H9 (cell line): Measurements from ENCODE around the gene AHNAK. TPM values are rescaled to one million over a fixed set of nuclear protein-coding genes. Genes with fewer than 3 reads are reported as not detected.

ENCODE experiments used
- DNase-seq: peaks from one replicate; pipeline ENCODE4 v3.0.0-alpha.2; 2017
- H2AFZ ChIP-seq: one replicate; pipeline ENCODE4 v1.6.1; 2013; ENCODE audit warnings: mild to moderate bottlenecking, low read length, control low read depth, moderate library complexity
- H2AK5ac ChIP-seq: 2 replicates; pipeline ENCODE4 v1.6.1; 2013; ENCODE audit warnings: low read length, control low read depth, mixed read lengths; ENCODE audit not compliant: insufficient read length
- H2BK120ac ChIP-seq: one replicate; pipeline ENCODE4 v1.6.1; 2013; ENCODE audit warnings: low read depth, mild to moderate bottlenecking, low read length, control low read depth, inconsistent platforms; ENCODE audit not compliant: poor library complexity, severe bottlenecking
- H2BK12ac ChIP-seq: 2 replicates; pipeline ENCODE4 v1.6.1; 2013; ENCODE audit warnings: low read length, control low read depth, mixed read lengths, low read depth; ENCODE audit not compliant: insufficient read length
- H2BK15ac ChIP-seq: 2 replicates; pipeline ENCODE4 v1.6.1; 2013; ENCODE audit warnings: low read depth, low read length, control low read depth
- H2BK20ac ChIP-seq: one replicate; pipeline ENCODE4 v1.6.1; 2013; ENCODE audit warnings: low read depth, mild to moderate bottlenecking, low read length, control low read depth, inconsistent platforms; ENCODE audit not compliant: poor library complexity, severe bottlenecking
- H2BK5ac ChIP-seq: 2 replicates; pipeline ENCODE4 v1.6.1; 2013; ENCODE audit warnings: low read length, control low read depth, mixed read lengths; ENCODE audit not compliant: insufficient read length
- H3K14ac ChIP-seq: 2 replicates; pipeline ENCODE4 v1.6.1; 2013; ENCODE audit warnings: low read length, control low read depth; ENCODE audit not compliant: insufficient read depth
- H3K18ac ChIP-seq: 2 replicates; pipeline ENCODE4 v1.6.1; 2013; ENCODE audit warnings: low read depth, mild to moderate bottlenecking, mixed read lengths, low read length, control low read depth; ENCODE audit not compliant: insufficient read length
- H3K23ac ChIP-seq: 2 replicates; pipeline ENCODE4 v1.6.1; 2013; ENCODE audit warnings: low read length, control low read depth, mixed read lengths, low read depth; ENCODE audit not compliant: insufficient read length
- H3K23me2 ChIP-seq: 2 replicates; pipeline ENCODE4 v1.6.1; 2013; ENCODE audit warnings: low read depth, mild to moderate bottlenecking, mixed read lengths, low read length, control low read depth; ENCODE audit not compliant: insufficient read length, poor library complexity, severe bottlenecking
- H3K27ac ChIP-seq: 2 replicates; pipeline ENCODE4 v1.5.1; 2013; ENCODE audit warnings: low read length, control low read depth, mixed read lengths, low read depth; ENCODE audit not compliant: insufficient read length
- H3K27me3 ChIP-seq: 2 replicates; pipeline ENCODE4 v1.6.1; 2013; ENCODE audit warnings: low read length, control low read depth, inconsistent platforms; ENCODE audit not compliant: insufficient read depth
- H3K4ac ChIP-seq: 2 replicates; pipeline ENCODE4 v1.6.1; 2013; ENCODE audit warnings: low read depth, mild to moderate bottlenecking, control low read depth, inconsistent platforms, low read length, moderate library complexity
- H3K4me1 ChIP-seq: 2 replicates; pipeline ENCODE4 v1.6.1; 2013; ENCODE audit warnings: low read length, control low read depth, inconsistent platforms; ENCODE audit not compliant: insufficient read depth
- H3K4me2 ChIP-seq: 2 replicates; pipeline ENCODE4 v1.6.1; 2013; ENCODE audit warnings: low read length, control low read depth, mixed read lengths; ENCODE audit not compliant: insufficient read length, insufficient read depth
- H3K56ac ChIP-seq: 2 replicates; pipeline ENCODE4 v1.6.1; 2013; ENCODE audit warnings: low read depth, mild to moderate bottlenecking, mixed read lengths, low read length, control low read depth; ENCODE audit not compliant: insufficient read length
- H3K79me1 ChIP-seq: 2 replicates; pipeline ENCODE4 v1.6.1; 2013; ENCODE audit warnings: low read depth, mild to moderate bottlenecking, moderate library complexity, low read length, control low read depth, inconsistent platforms; ENCODE audit not compliant: insufficient read depth, poor library complexity, severe bottlenecking
- H3K79me2 ChIP-seq: 2 replicates; pipeline ENCODE4 v1.6.1; 2013; ENCODE audit warnings: low read length, control low read depth, inconsistent platforms; ENCODE audit not compliant: insufficient read depth
- H3K9ac ChIP-seq: 2 replicates; pipeline ENCODE4 v1.6.1; 2013; ENCODE audit warnings: low read length, control low read depth, mixed read lengths; ENCODE audit not compliant: insufficient read length; ENCODE audit errors: extremely low read depth
- H3K9me3 ChIP-seq: one replicate; pipeline ENCODE4 v1.6.1; 2013; ENCODE audit warnings: low read depth, low read length, inconsistent platforms; ENCODE audit not compliant: control insufficient read depth
- H3T11ph ChIP-seq: one replicate; pipeline ENCODE4 v1.6.1; 2013; ENCODE audit warnings: mild to moderate bottlenecking, low read length, control low read depth, inconsistent platforms
- H4K20me1 ChIP-seq: one replicate; pipeline ENCODE4 v1.6.1; 2013; ENCODE audit not compliant: control insufficient read depth, insufficient read length, insufficient read depth
- H4K5ac ChIP-seq: 2 replicates; pipeline ENCODE4 v1.6.1; 2013; ENCODE audit warnings: low read depth, mild to moderate bottlenecking, mixed read lengths, low read length, control low read depth; ENCODE audit not compliant: insufficient read length
- H4K8ac ChIP-seq: replicated peaks from 2 replicates; pipeline ENCODE4 v1.6.1; 2013; ENCODE audit warnings: low read length, control low read depth, mixed read lengths, low read depth; ENCODE audit not compliant: insufficient read length
- H4K91ac ChIP-seq: 2 replicates; pipeline ENCODE4 v1.6.1; 2013; ENCODE audit warnings: low read depth, mild to moderate bottlenecking, moderate library complexity, mixed read lengths, low read length, control low read depth; ENCODE audit not compliant: insufficient read length
- H3K27ac Mint-ChIP-seq, 3 experiments: 2 replicates in 2 of 3; 3 replicates in 1 of 3; pipeline ENCODE4 v1.8.0; 2020 to 2021; ENCODE audit warnings: mixed read lengths in 3 of 3, mild to moderate bottlenecking in 1 of 3, moderate library complexity in 1 of 3
- H3K27me3 Mint-ChIP-seq: 2 replicates; pipeline ENCODE4 v1.8.0; 2021; ENCODE audit warnings: low read depth, mild to moderate bottlenecking, moderate library complexity, mixed read lengths
- H3K36me3 Mint-ChIP-seq, 3 experiments: 2 replicates in 2 of 3; 3 replicates in 1 of 3; pipeline ENCODE4 v1.8.0; 2020 to 2021; ENCODE audit warnings: low read depth in 3 of 3, mixed read lengths in 3 of 3; ENCODE audit not compliant: insufficient read depth in 1 of 3
- H3K4me1 Mint-ChIP-seq, 2 experiments: 2 replicates each; pipeline ENCODE4 v1.8.0; 2020; ENCODE audit warnings: mixed read lengths in 2 of 2
- H3K4me3 Mint-ChIP-seq, 2 experiments: 2 replicates in 1 of 2; 3 replicates in 1 of 2; pipeline ENCODE4 v1.8.0; 2020 to 2021; ENCODE audit warnings: mild to moderate bottlenecking in 2 of 2, mixed read lengths in 2 of 2, moderate library complexity in 1 of 2
- H3K9me3 Mint-ChIP-seq, 2 experiments: 2 replicates in 1 of 2; 3 replicates in 1 of 2; pipeline ENCODE4 v1.8.0; 2020; ENCODE audit warnings: mild to moderate bottlenecking in 2 of 2, mixed read lengths in 2 of 2, moderate library complexity in 1 of 2
- WGBS: extraction: QIAGEN DNeasy Blood & Tissue Kit; methylation state at CpG from one replicate; pipeline ENCODE4 v1.1.7; 2013; ENCODE audit warnings: missing lambda C conversion rate, low lambda C conversion rate, mixed read lengths; ENCODE audit not compliant: insufficient read length; ENCODE audit errors: extremely low coverage; 5-methylcytosine and 5-hydroxymethylcytosine counted together
- total RNA-seq: library from RNA; stranded (reverse); gene quantifications from 2 replicates; pipeline ENCODE4 v1.2.1, GENCODE V29; 2021
- TF ChIP-seq, protein P1 (sequence below): fragments of 200-600 bp; sonication (generic); conservative IDR thresholded peaks from 3 replicates; pipeline ENCODE4 v1.8.0; 2021; ENCODE audit warnings: antibody characterized with exemption, mild to moderate bottlenecking

Gene AHNAK
- total RNA-seq, 1 experiment from 2014 or later: 15.2 TPM

- peaks cover 15% of the 10 kb centered on the region for H3K27me3 Mint-ChIP-seq
- no peak overlapping the region for H2BK120ac ChIP-seq
- H3K9ac ChIP-seq: no peak overlapping the region
- H3K27ac Mint-ChIP-seq: no peak overlapping the region
- H3K4me2 ChIP-seq: no peak overlapping the region
- H3K9me3 ChIP-seq: no peaks in the 10 kb centered on the region
- H2AFZ ChIP-seq: no peak overlapping the region
- H3K9me3 Mint-ChIP-seq: peaks cover 5 to 10% of the 10 kb centered on the region in 2 experiments
- H2BK15ac ChIP-seq: no peak overlapping the region
- no peak overlapping the region for H3K4me3 Mint-ChIP-seq
- H4K5ac ChIP-seq: no peak overlapping the region
- no peak overlapping the region for H4K8ac ChIP-seq
- H3K27me3 ChIP-seq: no peaks in the 10 kb centered on the region
- peaks cover 0 to 7% (median 3%) of the 10 kb centered on the region in 3 experiments; a peak in 2 of 7 replicates for H3K36me3 Mint-ChIP-seq
- TF ChIP-seq, protein P1, sequence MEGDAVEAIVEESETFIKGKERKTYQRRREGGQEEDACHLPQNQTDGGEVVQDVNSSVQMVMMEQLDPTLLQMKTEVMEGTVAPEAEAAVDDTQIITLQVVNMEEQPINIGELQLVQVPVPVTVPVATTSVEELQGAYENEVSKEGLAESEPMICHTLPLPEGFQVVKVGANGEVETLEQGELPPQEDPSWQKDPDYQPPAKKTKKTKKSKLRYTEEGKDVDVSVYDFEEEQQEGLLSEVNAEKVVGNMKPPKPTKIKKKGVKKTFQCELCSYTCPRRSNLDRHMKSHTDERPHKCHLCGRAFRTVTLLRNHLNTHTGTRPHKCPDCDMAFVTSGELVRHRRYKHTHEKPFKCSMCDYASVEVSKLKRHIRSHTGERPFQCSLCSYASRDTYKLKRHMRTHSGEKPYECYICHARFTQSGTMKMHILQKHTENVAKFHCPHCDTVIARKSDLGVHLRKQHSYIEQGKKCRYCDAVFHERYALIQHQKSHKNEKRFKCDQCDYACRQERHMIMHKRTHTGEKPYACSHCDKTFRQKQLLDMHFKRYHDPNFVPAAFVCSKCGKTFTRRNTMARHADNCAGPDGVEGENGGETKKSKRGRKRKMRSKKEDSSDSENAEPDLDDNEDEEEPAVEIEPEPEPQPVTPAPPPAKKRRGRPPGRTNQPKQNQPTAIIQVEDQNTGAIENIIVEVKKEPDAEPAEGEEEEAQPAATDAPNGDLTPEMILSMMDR: no peak
- H4K91ac ChIP-seq: no peak overlapping the region
- no peaks in the 10 kb centered on the region for H3K79me2 ChIP-seq
- H3T11ph ChIP-seq: no peak overlapping the region
- H3K4me1 Mint-ChIP-seq: peaks cover 11 to 17% of the 10 kb centered on the region in 2 experiments
- no peak overlapping the region for H3K27ac ChIP-seq
- H3K18ac ChIP-seq: no peak overlapping the region
- no CpG with 5 or more reads among the region's 11 CpGs for WGBS
- no peaks in the 10 kb centered on the region for H3K23me2 ChIP-seq
- no peak overlapping the region for H2BK12ac ChIP-seq
- H3K4ac ChIP-seq: no peak overlapping the region
- no peaks in the 10 kb centered on the region for H4K20me1 ChIP-seq
- H2BK5ac ChIP-seq: no peak overlapping the region
- H2BK20ac ChIP-seq: no peak overlapping the region
- no peak overlapping the region for H3K14ac ChIP-seq
- H2AK5ac ChIP-seq: no peak overlapping the region
- H3K4me1 ChIP-seq: peaks cover 3% of the 10 kb centered on the region; the same call in 1 of the 2 replicates
- H3K79me1 ChIP-seq: no peaks in the 10 kb centered on the region
- H3K56ac ChIP-seq: no peak overlapping the region
- H3K23ac ChIP-seq: no peak overlapping the region
- no peak for DNase-seq
Measured at GRCh38 chr11:62452839-62453468, 93.7 kb downstream of the AHNAK start.
